AML-193 (cell line): ENCODE results near the gene IPO4.
"Not testable (repeated sequence)": the region's sequence is repeated elsewhere in the genome, so short reads cannot be mapped to it uniquely, and the experiment has no call there.

Experiments used
- DNase-seq, 2 experiments: peaks; one replicate each; lab custom pipeline; 2025; lab: John Stamatoyannopoulos, UW

Gene IPO4

DNA sequence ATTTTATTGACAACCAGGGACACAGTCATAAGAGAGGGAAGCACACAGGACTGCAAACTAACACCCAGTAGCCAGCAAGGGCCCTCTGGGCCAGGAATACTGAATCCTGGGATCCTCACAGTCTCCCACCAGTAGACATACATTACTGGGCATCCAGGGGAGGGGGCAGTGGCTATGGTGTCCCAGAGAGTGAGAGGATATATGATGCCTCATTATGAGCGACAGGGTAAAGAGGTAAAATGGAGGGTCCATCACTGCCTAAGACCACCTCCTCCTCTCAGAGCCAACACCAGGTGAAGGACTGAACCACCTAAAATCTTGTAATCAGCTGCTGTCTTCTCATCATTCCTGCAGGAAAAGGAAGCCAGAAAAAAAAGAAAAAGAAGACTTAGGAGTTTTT lies 28.3 kb upstream of the IPO4 start:
- DNase-seq, result not testable (repeated sequence)

GRCh38 chr14:24216345-24216699 lies 27.7 kb upstream of the IPO4 start:
- no peak for DNase-seq

DNA sequence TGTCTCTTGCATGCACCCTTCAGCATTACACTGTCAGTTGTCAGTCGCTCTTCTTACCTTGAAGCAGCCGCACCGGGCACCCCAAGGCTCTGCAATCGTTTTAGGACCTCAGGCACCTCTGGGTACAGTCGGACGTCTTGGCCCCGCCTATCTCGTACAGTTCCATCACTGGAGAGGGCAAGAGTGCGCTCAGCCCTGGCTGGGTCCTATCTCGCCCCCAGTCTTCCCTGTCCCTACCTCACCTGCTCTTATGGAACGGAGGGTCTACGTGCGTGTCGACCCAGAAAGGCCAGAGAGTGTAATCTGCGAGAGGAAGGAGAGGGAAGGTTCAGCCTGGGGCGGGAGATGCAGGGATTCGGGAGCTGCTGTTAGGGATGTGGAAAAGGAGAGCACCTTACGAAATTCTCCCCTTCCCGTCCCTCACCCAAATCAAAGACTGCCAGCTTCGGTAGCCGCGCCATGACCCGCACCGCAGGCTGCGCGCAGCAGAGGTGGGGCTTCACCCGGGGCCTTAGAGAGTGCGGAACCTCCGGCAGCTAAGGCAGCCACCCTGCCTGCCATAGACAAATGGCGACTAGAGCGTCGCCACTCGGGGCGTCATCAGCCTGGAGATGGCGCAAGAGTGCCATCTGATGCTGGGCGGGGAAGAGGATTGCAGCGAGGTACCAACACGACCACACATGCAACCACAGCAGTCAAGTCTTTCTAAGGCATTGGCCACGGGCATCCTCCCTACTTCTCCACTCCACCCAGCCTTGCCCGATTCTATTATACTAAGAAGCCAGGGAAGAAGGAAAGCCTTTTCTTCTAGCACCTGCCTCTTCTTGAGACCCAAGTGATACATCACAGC lies 27.1 kb upstream of the IPO4 start, which contains the start of gene MDP1:
MDP1 (minus strand) TSS at position 572 of the 850 bp plus-strand sequence; CDS start at position 461, 111 bp downstream.
- peak; percentile 89 to 90 for DNase-seq

- DNase-seq, result no peak
Measured at GRCh38 chr14:24213866-24214662, 25.4 kb upstream of the IPO4 start.

DNA sequence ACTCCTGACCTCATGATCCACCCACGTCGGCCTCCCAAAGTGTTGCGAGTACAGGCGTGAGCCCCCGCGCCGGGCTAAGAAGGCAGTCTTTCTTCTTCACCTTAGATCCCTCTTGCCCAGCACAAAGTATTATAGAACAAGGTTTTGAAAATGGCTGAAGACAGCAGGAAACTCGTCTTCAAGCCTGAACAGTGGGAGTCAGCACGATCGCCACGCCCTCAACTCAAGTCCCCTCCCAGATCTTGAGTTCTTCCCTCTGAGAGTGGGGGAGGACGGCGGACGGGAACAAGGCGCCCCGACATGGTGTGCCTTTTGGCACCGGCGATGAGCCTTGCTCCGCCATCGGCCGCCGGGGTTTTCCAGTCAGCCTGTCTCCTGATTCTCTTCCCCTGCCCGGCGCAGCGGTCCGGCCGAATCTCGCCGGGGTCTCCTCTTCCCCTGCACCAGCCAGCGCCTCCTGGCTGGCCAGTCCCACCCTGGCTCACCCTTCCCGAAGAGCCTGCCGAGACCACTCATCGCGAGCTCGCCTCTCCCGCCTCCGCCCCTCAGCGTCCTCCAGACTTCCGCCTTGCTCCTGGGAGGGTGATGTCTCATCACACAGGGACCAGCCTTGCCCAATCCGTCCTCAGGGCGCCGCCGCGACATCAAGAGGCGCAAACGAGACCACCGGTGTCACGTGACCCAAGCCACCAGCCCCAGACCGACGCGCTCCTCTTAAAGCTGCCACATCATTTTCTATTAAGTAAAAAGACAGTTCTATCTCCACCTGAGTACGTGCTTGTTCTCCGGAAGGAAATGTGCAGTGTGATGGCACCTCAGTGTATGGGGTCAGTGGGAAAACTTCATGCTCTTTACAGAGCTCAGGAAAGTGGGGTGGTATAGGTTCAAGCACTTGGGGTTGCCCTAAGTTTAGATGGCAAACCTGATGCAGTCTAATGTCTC lies 24.6 kb upstream of the IPO4 start, which contains the start of gene CHMP4A:
CHMP4A (minus strand) TSS at position 565 of the 942 bp plus-strand sequence; CDS start at position 516, 49 bp downstream.
- DNase-seq, result peak; percentile 92

GRCh38 chr14:24211311-24211710 lies 22.7 kb upstream of the IPO4 start:
- no peak for DNase-seq

DNA sequence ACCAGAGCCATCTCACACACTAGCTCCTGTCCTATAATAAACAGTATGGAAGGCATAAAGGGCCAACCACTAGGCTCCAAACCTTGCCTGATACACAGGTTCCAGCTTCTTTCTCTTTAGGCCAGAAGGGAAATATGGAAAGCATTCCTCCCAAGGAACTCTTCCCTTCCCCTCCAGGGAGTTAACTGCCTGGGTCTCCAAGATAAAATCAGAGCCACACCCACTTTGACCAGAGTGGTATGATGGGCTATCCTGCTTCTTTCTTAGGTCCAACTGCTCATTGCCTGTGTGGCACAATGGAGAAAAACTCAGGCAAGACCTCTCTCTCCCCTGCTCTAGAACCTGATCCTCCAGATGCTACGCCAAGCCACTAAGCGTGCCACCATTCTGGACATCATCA lies 19.0 kb upstream of the IPO4 start:
- no peak for DNase-seq

DNA sequence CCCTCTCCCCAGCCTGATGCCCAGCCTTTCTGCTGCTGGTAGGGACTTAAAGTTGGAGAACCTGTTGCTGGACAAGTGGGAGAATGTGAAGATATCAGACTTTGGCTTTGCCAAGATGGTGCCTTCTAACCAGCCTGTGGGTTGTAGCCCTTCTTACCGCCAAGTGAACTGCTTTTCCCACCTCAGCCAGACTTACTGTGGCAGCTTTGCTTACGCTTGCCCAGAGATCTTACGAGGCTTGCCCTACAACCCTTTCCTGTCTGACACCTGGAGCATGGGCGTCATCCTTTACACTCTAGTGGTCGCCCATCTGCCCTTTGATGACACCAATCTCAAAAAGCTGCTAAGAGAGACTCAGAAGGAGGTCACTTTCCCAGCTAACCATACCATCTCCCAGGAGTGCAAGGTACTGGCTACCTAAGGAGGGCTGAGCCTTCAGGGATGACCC lies 18.5 kb upstream of the IPO4 start:
- no peak for DNase-seq

- DNase-seq, result no peak
Measured at GRCh38 chr14:24206260-24207103, 17.9 kb upstream of the IPO4 start.

DNA sequence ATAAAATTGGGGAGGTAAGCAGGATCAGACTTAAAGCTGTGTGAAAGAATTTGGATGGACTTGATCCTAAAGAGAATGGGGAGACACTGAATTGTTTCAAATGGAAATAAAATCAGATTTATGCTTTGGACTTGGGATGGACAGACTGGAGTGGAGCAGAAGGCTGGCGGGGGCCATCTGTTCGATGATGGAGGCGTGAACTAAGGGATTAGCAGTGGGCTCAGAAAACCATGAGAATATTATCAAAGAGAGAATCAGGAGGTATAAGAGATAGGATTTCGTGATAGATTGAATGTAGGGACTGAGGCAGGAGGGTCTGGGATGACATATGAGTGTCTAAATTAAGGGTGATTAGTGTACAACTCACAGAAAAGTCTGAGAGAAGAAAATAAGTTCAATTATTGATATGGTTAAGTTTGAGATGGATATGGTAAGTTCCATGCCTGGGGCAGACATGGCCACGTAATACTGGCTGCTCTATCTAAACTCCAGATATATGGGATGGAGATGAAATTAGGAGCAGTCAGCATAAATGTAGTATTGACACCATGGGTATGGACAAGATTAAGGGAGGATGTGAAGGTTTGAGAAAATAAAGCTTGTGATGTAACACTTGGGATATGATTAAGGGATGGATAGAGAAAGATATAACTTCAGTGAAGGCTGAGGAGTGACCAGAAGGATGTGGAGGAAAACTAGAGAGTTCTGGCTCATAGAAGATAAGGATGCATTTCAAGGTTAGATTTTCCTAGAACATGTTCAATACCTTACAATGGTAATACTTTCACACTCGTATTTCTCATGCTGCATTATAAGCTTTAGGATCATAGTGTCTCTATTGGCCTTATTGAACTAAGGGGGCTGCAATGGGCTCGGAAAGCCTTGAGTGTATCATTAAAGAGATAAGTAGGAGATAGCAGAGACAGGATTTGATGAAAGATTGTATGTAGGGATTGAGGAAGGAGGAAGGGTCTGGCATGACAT lies 15.8 kb upstream of the IPO4 start:
- DNase-seq, result no peak

DNA sequence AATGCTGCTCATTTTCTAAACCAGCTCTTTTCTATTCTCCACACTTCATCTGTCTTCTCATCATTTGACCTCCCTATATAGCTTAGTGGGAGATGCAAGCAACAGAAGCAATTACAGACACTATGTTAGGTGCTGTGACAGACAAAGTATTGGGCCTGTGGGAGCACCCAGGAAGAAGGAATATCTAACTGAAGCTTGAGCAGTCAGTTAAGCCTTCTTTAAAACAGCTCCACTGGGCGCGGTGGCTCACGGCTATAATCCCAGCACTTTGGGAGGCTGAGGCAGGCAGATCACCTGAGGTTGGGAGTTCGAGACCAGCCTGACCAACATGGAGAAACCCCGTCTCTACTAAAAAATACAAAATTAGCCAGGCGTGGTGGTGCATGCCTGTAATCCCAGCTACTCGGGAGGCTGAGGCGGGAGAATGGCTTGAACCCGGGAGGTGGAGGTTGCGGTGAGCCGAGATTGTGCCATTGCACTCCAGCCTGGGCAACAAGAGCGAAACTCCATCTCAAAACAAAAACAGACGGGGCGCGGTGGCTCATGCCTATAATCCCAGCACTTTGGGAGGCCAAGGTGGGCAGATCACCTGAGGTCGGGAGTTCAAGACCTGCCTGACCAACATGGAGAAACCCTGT lies 14.8 kb upstream of the IPO4 start:
- not testable (repeated sequence) for DNase-seq

- DNase-seq, result not testable (repeated sequence)
Measured at GRCh38 chr14:24202538-24202937, 13.9 kb upstream of the IPO4 start.

DNA sequence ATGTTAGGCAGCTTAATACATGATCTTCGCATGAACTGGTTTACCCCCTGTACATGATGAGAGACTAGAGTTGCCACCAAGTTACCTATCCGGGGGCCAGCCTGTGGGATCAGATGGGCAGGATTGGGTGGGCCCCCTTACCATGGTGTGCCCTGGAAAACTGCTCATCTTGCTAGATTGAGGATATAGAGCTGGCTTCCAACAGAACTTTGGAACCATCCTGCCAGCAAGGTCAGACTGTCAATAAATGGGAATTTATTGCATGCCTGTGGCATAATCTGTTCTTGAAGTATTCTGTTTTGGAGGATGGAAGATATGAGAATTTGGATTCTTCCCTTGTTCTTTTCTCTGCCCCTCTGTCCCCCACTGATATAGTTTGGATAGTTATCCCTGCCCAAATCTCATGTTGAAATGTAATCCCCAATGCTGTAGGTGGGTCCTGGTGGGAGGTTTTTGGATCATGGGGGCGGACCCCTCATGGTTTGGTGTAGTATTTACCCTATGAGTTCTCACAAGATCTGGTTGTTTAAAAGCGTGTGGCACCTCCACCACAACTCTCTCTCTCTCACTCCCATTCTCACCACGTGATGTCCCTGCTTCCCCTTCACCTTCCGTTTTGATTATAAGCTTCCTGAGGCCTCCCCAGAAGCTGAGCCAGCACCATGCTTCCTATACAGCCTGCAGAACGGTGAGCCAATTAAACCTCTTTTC lies 10.4 kb upstream of the IPO4 start:
- no peak for DNase-seq

- no peak for DNase-seq
Measured at GRCh38 chr14:24197056-24197450, 8.4 kb upstream of the IPO4 start.

DNA sequence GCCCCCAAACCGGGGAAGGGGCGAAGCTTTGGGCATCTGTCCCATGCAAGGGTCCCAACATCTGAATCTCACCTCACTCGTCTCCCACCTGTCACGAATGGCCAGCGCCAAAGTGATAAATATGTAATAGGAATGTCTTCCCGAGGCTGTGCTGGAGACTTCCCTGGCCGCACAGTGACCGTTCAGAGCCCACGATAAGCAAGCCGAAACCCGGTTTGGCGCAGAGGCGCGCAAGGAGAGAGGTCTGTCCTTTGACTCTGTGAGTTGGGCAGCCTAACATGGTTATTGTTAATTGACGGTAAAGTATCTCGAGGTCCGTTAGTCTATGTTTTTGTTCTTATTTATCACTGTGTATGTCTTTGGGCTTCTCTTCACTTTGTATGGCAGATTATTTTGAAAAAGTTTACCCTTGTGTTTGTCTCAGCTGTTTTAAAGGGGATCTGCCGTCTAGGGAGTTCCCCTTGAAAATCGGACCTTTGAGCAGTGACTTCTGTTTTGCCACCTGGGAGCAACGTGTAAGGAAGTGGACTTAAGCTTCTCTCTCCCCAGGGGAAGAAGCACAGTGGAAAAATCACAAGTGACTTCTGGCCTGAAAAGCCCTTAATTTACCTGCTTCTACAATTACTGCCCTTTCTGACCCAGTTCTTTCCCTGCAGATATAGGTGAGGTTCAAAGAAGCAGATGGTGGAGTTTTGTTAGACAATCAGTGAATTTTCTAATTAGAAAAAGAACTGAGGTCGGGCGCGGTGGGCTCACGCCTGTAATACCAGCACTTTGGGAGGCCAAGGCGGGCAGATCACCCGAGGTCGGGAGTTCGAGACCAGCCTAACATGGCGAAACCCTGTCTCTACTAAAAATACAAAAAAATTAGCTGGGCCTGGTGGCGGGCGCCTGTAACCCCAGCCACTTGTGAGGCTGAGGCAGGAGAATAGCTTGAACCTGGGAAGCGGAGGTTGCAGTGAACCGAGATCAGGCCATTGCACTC lies 7.7 kb upstream of the IPO4 start:
- peak in 1 of 2 experiments; percentile 56 for DNase-seq

DNA sequence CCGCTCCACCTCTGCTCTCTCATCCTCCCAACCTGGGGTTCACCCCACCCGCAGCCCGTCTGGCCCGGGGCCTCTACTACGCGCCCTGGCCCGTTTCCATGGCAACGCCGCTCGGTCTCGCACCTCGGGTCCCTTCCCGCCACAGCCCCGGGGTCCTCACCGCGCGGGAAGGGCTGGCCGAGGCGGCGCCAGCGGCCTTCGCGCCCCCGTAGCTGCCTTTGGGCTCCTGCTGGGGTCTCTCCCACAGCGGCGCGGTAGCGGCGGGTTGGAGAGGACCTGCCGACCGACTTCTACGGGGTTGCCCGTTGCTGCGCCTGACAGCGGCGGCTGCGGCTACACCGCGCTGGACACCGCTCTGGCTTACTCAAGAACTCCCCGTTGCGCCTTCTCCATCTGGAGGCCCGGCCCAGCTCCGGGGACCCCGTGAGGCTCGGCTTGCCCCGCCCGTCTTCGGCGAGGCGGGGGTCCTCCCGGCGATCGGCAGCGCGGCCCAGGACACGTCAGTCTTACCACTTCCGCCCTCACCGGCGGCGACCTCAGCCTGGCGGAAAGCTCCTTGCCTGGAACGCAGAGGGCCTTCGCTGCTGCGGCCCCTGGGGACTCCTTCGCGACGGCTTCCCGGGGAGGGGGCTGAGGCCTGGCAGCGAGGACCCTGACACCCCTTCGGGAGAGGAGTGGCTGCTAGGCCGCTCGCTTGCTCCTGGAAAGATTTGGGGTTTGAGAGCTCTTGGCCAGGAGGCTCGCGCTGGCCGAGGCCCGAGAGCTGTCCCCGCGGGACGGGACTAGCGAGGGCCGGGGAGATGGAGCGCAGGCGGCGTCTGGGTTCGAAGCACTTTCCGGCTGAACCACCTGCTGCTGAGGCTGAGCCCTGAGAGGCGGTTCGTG lies 6.8 kb upstream of the IPO4 start, which contains the start of gene TM9SF1:
TM9SF1 (minus strand) TSS at position 256 of the 885 bp plus-strand sequence. CDS start 422 bp downstream, outside the sequence.
- DNase-seq, result peak; percentile 64 to 74
